NB4 (cell line): Measurements from ENCODE around the gene PSMA1.

ENCODE experiments used
- MAX ChIP-seq: IDR thresholded peaks from 2 replicates; pipeline ENCODE4 v1.6.1; 2011; ENCODE audit warnings: low read depth, low read length
- MYC ChIP-seq: IDR thresholded peaks from 2 replicates; pipeline ENCODE4 v1.6.1; 2011; ENCODE audit warnings: low read depth, low read length
- POLR2A ChIP-seq: IDR thresholded peaks from 2 replicates; pipeline ENCODE4 v1.6.1; 2011; ENCODE audit warnings: mild to moderate bottlenecking; ENCODE audit not compliant: insufficient read length; ENCODE audit errors: extremely low read depth
- TF ChIP-seq, protein P1 (sequence below): IDR thresholded peaks from one replicate; pipeline ENCODE4 v1.5.1; 2012; ENCODE audit warnings: low read depth, low read length

DNA sequence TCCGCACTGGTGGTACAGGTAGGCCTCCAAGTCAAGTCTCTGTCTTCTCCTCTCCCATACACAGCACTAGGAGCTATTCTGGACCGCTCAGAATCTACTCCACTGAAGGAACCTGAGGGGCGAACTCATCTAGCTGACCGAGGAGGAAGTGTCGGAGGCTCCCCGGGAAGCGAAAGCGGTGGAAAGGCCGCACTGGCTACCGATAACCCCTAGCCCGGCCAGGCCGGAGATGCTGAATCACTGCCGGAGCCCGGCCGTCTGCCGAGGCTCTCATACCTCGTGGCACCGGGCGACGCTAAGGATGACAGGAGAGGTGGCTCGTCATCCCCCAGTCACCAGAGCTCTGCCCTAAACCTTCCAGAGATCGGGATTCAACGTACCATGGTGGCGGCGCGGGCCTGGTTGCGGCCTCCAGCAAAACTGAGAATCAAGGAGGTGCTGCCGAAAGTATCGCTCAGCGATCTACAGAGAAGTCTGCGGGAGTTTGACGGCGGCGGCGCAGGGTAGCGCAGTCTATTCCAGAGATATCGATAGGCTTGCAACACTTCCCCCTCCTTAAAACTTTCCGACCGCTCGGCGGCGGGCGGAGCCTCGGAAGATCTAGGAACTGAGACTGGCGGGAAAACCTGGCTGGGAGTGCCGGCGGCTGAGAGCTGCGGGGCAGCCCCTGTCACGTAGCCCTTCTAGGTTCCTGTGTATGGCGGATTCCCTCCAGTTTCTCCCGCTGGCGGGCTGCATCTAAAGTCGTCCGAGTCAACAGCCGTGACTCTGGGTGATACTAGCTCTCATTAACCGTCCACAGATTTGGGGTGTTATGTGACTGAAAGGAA lies at the start of gene PSMA1:
- TF ChIP-seq, protein P1, sequence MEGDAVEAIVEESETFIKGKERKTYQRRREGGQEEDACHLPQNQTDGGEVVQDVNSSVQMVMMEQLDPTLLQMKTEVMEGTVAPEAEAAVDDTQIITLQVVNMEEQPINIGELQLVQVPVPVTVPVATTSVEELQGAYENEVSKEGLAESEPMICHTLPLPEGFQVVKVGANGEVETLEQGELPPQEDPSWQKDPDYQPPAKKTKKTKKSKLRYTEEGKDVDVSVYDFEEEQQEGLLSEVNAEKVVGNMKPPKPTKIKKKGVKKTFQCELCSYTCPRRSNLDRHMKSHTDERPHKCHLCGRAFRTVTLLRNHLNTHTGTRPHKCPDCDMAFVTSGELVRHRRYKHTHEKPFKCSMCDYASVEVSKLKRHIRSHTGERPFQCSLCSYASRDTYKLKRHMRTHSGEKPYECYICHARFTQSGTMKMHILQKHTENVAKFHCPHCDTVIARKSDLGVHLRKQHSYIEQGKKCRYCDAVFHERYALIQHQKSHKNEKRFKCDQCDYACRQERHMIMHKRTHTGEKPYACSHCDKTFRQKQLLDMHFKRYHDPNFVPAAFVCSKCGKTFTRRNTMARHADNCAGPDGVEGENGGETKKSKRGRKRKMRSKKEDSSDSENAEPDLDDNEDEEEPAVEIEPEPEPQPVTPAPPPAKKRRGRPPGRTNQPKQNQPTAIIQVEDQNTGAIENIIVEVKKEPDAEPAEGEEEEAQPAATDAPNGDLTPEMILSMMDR: no peak
- TF ChIP-seq POLR2A (peak; percentile 90), MAX (peak; percentile 49; the same call in 1 of the 2 replicates), MYC (peak; percentile 82)
